GM10248 (cell line): ENCODE results near the gene ZMIZ1.

ENCODE experiments used
- CTCF ChIA-PET: fragments of 300-600 bp; sonication (Branson Sonifier 250); formaldehyde crosslinking; extraction: SDS; loops from one replicate; lab custom pipeline; 2021; ENCODE audit warnings: antibody characterized with exemption; lab: Yijun Ruan, JAX
- POLR2A ChIA-PET: fragments of 350-650 bp; sonication (Branson Sonifier 250); formaldehyde crosslinking; extraction: SDS; loops from one replicate; lab custom pipeline; 2020; ENCODE audit warnings: antibody characterized with exemption; lab: Yijun Ruan, JAX
- DNase-seq: peaks from one replicate; pipeline ENCODE4 v3.0.0; 2012; ENCODE audit errors: extremely low spot score
- TF ChIP-seq, protein P1 (sequence below): IDR thresholded peaks from 2 replicates; pipeline ENCODE4 v1.5.1; 2012; ENCODE audit warnings: mild to moderate bottlenecking, low read depth; ENCODE audit errors: extremely low read depth, missing control alignments, control extremely low read depth

The ZMIZ1 gene

DNA sequence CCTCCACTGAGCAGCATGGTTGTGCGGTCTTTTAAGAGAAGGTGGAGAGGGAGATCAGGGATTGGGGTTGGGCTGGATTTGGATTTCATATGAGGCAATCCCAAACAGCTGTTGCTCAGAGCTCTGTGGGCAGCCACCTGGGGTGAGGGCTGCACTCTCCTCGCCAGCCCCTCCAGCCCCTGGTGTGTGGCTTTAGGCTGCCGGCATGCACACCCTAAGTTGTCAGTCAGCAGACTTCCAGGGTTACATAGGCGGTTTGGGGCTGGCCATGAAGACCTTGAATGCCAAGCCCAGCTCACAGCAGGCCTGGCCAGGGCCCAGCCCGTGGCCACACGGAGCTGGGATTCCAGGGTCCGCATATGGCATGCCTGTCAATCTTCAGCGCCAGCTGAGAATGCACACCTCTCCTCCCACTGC, 54.8 kb downstream of the ZMIZ1 start:
- TF ChIP-seq, protein P1, sequence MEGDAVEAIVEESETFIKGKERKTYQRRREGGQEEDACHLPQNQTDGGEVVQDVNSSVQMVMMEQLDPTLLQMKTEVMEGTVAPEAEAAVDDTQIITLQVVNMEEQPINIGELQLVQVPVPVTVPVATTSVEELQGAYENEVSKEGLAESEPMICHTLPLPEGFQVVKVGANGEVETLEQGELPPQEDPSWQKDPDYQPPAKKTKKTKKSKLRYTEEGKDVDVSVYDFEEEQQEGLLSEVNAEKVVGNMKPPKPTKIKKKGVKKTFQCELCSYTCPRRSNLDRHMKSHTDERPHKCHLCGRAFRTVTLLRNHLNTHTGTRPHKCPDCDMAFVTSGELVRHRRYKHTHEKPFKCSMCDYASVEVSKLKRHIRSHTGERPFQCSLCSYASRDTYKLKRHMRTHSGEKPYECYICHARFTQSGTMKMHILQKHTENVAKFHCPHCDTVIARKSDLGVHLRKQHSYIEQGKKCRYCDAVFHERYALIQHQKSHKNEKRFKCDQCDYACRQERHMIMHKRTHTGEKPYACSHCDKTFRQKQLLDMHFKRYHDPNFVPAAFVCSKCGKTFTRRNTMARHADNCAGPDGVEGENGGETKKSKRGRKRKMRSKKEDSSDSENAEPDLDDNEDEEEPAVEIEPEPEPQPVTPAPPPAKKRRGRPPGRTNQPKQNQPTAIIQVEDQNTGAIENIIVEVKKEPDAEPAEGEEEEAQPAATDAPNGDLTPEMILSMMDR = no peak
- POLR2A ChIA-PET = interaction anchor here (0.6 kb wide), 1 partner anchor 12 kb away, joined by 3 read pairs; no protein-coding TSS in a partner anchor
- DNase-seq = no peak
- CTCF ChIA-PET = interaction anchor here (1.4 to 1.8 kb wide), 3 partner anchors 10 to 72 kb away, joined by 3 to 8 read pairs (median 4); no protein-coding TSS in a partner anchor

DNA sequence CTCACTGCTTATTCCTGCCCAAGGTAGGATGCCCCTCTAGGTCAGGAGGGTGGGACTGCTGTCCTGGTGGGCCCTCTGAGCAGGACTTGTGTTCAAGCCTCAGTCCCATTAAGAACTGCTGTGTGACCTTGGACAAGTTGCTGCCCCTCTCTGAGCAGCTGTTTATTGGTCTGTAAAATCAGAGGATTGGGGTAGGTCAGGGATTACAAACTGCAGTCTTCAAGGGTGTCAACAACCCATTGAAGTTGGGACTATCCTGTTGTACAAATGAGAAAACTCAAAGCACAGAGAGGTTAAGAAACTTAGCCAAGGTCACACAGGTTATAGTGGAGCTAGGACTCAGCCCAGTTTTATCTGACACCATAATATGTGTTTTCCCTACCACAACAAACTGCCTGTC, 55.3 kb downstream of the ZMIZ1 start:
- CTCF ChIA-PET = interaction anchor here (1.4 kb wide), 2 partner anchors 10 to 72 kb away, joined by 3 to 4 read pairs; no protein-coding TSS in a partner anchor
- no peak for DNase-seq
- POLR2A ChIA-PET = interaction anchor here (0.6 kb wide), 1 partner anchor 12 kb away, joined by 3 read pairs; no protein-coding TSS in a partner anchor
- TF ChIP-seq, protein P1 = no peak

DNA sequence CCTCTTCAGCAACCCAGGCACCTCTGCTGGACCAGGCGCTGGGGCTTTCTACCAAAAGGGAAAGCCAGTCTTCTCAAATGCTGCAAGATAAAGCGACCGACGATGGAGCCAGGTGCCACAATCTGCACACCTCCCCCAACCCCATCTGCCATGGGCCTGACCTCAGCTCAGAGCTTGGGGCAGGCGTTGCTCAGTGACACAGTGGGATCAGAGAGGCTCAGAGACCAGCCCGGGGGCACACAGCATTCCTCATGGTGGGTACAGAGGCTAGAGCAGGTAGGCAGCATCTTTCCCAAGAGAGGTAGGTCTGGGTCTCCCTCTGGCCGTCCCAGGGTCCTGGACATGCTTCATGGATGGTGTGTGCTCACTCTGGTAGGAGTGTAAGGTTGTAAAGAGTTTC, 56.3 kb downstream of the ZMIZ1 start:
- TF ChIP-seq, protein P1 = no peak
- ChIA-PET CTCF (no interaction called here), POLR2A (no interaction called here)
- no peak for DNase-seq

DNA sequence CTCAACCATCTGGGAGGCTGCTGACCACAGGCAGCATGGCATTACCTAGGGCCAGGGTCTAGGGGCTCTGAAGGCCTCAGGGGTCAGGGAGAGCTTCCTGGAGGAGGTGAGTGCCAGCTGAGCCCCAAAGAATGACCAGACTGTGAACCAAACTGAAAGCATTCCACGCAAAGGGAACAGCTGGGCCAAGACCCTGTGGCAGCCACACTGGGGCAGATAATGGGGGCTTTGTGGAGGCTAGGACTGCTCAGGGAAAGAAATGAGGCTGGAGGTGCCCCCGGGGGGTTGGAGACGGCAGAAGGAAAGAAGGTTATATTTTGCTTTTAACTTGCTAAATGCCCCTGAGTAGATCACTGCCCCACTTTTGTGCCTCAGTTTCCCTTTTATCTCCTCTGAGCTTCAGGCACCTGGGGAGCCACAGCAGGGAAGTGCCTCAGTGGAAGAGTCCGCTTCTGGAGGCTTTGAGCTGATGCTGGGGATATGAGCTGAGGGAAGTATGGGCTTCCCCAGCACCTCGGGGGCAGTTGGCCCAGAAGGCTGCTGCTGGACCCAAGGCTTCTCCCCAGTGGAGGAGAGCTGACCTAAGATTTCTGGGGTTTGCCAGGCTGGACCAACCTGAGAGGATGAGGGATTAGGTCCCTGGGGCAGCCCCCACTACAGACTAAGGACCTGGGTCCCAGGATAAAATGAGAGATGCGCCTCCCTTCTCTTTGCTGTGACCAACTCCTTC, 57.8 kb downstream of the ZMIZ1 start:
- ChIA-PET POLR2A (no interaction called here), CTCF (no interaction called here)
- TF ChIP-seq, protein P1 = no peak
- no peak for DNase-seq

DNA sequence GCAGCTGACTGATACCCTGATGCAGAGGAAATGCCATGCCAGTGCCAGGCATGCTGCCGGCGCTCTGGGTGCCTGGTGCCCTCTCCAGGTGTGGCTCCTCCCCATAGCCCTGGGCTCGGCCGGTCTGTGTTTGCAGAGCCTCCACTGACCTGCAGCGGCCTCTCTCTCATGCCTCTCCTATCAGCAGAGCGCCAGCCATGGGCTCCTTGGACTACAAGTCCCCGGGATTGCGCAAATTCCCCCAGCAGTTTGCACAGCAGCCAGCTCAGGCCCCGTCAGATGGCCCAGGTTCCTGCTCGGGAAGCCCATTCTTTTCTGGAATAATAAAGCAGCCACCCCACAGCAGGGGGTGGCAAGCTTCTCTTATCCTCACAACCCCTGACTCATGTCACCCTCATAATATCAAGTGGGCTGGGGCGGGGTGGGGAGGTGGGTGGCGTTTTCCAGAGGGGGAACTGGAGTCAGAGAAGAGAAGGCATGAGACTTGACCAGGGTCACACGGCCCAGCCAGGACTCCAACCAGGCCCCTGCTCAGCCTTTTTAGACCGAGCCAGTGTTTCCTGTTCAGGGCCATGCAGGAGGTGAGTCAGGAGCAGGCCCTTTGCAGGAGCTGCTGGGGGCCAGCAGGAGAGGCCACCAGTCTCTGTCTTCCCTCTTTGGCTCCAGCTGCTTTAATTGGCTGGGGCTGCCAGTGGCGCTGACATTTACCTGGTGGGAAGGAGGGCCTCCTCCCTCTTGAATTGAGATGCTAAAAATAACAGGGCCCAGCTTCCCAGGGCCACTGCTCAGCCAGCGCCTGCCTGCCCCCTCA, 58.6 kb downstream of the ZMIZ1 start:
- ChIA-PET POLR2A (no interaction called here), CTCF (interaction anchor here (1.0 to 2.1 kb wide), 3 partner anchors 29 to 167 kb away, joined by 3 to 4 read pairs (median 3); no protein-coding TSS in a partner anchor)
- no peak for DNase-seq
- TF ChIP-seq, protein P1 = no peak

DNA sequence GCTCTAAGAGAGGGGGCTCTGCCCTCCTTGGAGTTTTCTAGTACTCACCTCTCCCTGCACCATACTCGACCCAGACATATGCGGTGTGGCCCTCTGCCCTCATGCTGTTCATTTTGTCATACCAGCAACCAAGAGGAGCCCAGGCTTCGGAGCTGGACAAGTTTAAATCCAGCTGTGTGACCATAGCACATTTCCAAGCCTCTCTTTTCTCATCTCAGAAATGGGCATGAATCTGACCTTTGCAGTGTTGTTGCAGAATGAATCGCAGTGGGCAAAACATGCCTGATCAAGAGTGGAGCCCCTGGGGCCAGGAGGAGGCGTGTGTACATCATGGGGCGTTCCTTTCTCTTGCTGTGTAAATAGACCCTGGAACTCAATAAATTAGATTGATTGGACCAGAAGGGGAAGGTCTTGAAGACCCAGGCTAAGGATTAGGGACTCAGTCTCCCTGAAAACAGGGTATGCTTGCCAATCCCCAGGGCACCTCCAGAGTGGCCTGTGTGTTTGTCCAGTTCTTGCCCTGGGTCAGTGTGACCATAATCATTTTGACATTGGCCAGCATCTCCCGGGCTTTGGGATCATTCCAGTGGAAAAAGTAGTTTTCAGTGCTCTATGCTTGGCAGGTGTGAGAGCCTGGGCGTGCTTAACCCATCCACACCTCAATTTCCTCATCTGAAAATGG, 59.6 kb downstream of the ZMIZ1 start:
- no peak for DNase-seq
- ChIA-PET CTCF (interaction anchor here (1.0 to 2.1 kb wide), 4 partner anchors 30 to 168 kb away, joined by 3 to 4 read pairs (median 3); no protein-coding TSS in a partner anchor), POLR2A (no interaction called here)
- TF ChIP-seq, protein P1 = no peak
